Activated CD8-positive, alpha-beta T cell treated with anti-CD3 and anti-CD28 coated beads for 36 hours (primary cell): ENCODE data around the gene SLC12A2. TPM values are rescaled to one million over a fixed set of nuclear protein-coding genes. Genes with fewer than 3 reads are reported as not detected.

Experiments used
- ATAC-seq: fragments of 200-7000 bp; cut with Tn5 transposase; one replicate; pipeline ENCODE4 v1.10.0; 2021; ENCODE audit warnings: mild to moderate bottlenecking, moderate library complexity
- CTCF ChIA-PET: fragments of 350-600 bp; sonication (Branson Sonifier 250); formaldehyde crosslinking; loops from one replicate; lab custom pipeline; 2021; ENCODE audit warnings: antibody characterized with exemption; lab: Charles Lee
- POLR2A ChIA-PET: fragments of 350-600 bp; sonication (Branson Sonifier 250); formaldehyde crosslinking; loops from one replicate; lab custom pipeline; 2021; ENCODE audit warnings: antibody characterized with exemption; lab: Charles Lee
- DNase-seq: peaks from one replicate; pipeline ENCODE4 v3.0.0-alpha.2; 2020
- H3K27ac Mint-ChIP-seq: one replicate; pipeline ENCODE4 v1.8.0; 2021; ENCODE audit warnings: mild to moderate bottlenecking, mixed read lengths
- H3K27me3 Mint-ChIP-seq: one replicate; pipeline ENCODE4 v1.8.0; 2021; ENCODE audit warnings: mixed read lengths
- H3K36me3 Mint-ChIP-seq: one replicate; pipeline ENCODE4 v1.8.0; 2021; ENCODE audit warnings: low read depth, mixed read lengths
- H3K4me1 Mint-ChIP-seq: one replicate; pipeline ENCODE4 v1.8.0; 2021; ENCODE audit warnings: low read depth, mixed read lengths
- H3K4me3 Mint-ChIP-seq: one replicate; pipeline ENCODE4 v1.8.0; 2021; ENCODE audit warnings: mild to moderate bottlenecking, moderate library complexity, mixed read lengths
- H3K9me3 Mint-ChIP-seq: one replicate; pipeline ENCODE4 v1.8.0; 2021; ENCODE audit warnings: mixed read lengths
- CTCF ChIP-seq: fragments of 200-600 bp; IDR thresholded peaks from one replicate; pipeline ENCODE4 v1.8.0; 2022; ENCODE audit warnings: antibody characterized with exemption, mild to moderate bottlenecking
- intact Hi-C: fragments of 100-400 bp; cut with micrococcal nuclease; formaldehyde crosslinking; loops from one replicate; pipeline ENCODE4 v1.10.0; 2022
- total RNA-seq, 2 experiments: library from RNA; stranded (reverse); gene quantifications; one replicate each; pipeline ENCODE4 v1.2.3, GENCODE V29; 2021

The SLC12A2 gene
- total RNA-seq, 2 experiments from 2014 or later = 11.9 to 12.4 TPM

GRCh38 chr5:128074953-128075352 is 8.6 kb upstream of the SLC12A2 start:
- H3K4me1 Mint-ChIP-seq = peaks cover 23% of the 10 kb centered on the region
- H3K36me3 Mint-ChIP-seq = peaks cover 20% of the 10 kb centered on the region
- no peaks in the 10 kb centered on the region for H3K27me3 Mint-ChIP-seq
- CTCF ChIA-PET = no interaction called here
- POLR2A ChIA-PET = no interaction called here
- H3K4me3 Mint-ChIP-seq = no peak overlapping the region
- no peak overlapping the region for H3K27ac Mint-ChIP-seq
- intact Hi-C loops = no loop called here
- ATAC-seq = no peak
- TF ChIP-seq CTCF = no peak
- H3K9me3 Mint-ChIP-seq = no peaks in the 10 kb centered on the region
- DNase-seq = no peak

- intact Hi-C loops = no loop called here
- no peak overlapping the region for H3K27ac Mint-ChIP-seq
- peaks cover 45% of the 10 kb centered on the region for H3K4me1 Mint-ChIP-seq
- H3K4me3 Mint-ChIP-seq = no peak overlapping the region
- POLR2A ChIA-PET = interaction anchor here (0.6 kb wide), 1 partner anchor 125 kb away, joined by 4 read pairs; no protein-coding TSS in a partner anchor
- ATAC-seq (no peak), DNase-seq (no peak)
- TF ChIP-seq CTCF = no peak
- H3K27me3 Mint-ChIP-seq = no peaks in the 10 kb centered on the region
- peaks cover 23% of the 10 kb centered on the region for H3K36me3 Mint-ChIP-seq
- CTCF ChIA-PET = interaction anchor here (1.4 kb wide), 1 partner anchor 77 kb away, joined by 3 read pairs; no protein-coding TSS in a partner anchor
- no peaks in the 10 kb centered on the region for H3K9me3 Mint-ChIP-seq
Measured at GRCh38 chr5:128077526-128077925, 6.0 kb upstream of the SLC12A2 start.

- TF ChIP-seq CTCF = no peak
- CTCF ChIA-PET = interaction anchor here (0.5 to 1.4 kb wide), 4 partner anchors 8 to 172 kb away, joined by 3 to 4 read pairs (median 3); no protein-coding TSS in a partner anchor
- peak overlapping the region; percentile 85 for H3K4me3 Mint-ChIP-seq
- intact Hi-C loops = no loop called here
- H3K27me3 Mint-ChIP-seq = no peaks in the 10 kb centered on the region
- DNase-seq = no peak
- peaks cover 14% of the 10 kb centered on the region for H3K36me3 Mint-ChIP-seq
- peak overlapping the region; percentile 95 for H3K27ac Mint-ChIP-seq
- no peak for ATAC-seq
- H3K4me1 Mint-ChIP-seq = peaks cover 48% of the 10 kb centered on the region
- POLR2A ChIA-PET = interaction anchor here (1.1 kb wide), 1 partner anchor 24 kb away, joined by 4 read pairs; no protein-coding TSS in a partner anchor
- no peaks in the 10 kb centered on the region for H3K9me3 Mint-ChIP-seq
Measured at GRCh38 chr5:128081111-128081851, 2.3 kb upstream of the SLC12A2 start.

- Mint-ChIP-seq H3K27ac (peak overlapping the region; percentile 95), H3K4me3 (peak overlapping the region; percentile 85), H3K27me3 (no peaks in the 10 kb centered on the region), H3K4me1 (peaks cover 53% of the 10 kb centered on the region), H3K36me3 (peaks cover 19% of the 10 kb centered on the region), H3K9me3 (no peaks in the 10 kb centered on the region)
- TF ChIP-seq CTCF = no peak
- POLR2A ChIA-PET = interaction anchor here (0.7 to 0.9 kb wide), 6 partner anchors 10 to 1036 kb away, joined by 3 read pairs; no protein-coding TSS in a partner anchor
- CTCF ChIA-PET = interaction anchor here (1.3 to 1.4 kb wide), 2 partner anchors 10 to 14 kb away, joined by 3 to 4 read pairs; no protein-coding TSS in a partner anchor
- intact Hi-C loops = no loop called here
- ATAC-seq (peak; percentile 45), DNase-seq (no peak)
Measured at GRCh38 chr5:128082551-128083032, 974 bp upstream of the SLC12A2 start.

- H3K4me1 Mint-ChIP-seq = peaks cover 55% of the 10 kb centered on the region
- intact Hi-C loops = no loop called here
- POLR2A ChIA-PET = no interaction called here
- H3K9me3 Mint-ChIP-seq = no peaks in the 10 kb centered on the region
- ATAC-seq (peak; percentile 22), DNase-seq (no peak)
- no peaks in the 10 kb centered on the region for H3K27me3 Mint-ChIP-seq
- TF ChIP-seq CTCF = peak; percentile 18
- peaks cover 25% of the 10 kb centered on the region for H3K36me3 Mint-ChIP-seq
- CTCF ChIA-PET = interaction anchor here (1.1 to 1.3 kb wide), 2 partner anchors 175 to 191 kb away, joined by 3 read pairs; no protein-coding TSS in a partner anchor
- peak overlapping the region; percentile 18 for H3K4me3 Mint-ChIP-seq
- no peak overlapping the region for H3K27ac Mint-ChIP-seq
Measured at GRCh38 chr5:128083811-128084227, 253 bp downstream of the SLC12A2 start.
